ENCODE data around the gene XYLT1. TPM values are rescaled to one million over a fixed set of nuclear protein-coding genes. Genes with fewer than 3 reads are reported as not detected.

XYLT1 gene
- total RNA-seq, 1 donor from 2014 or later: 9.4 TPM

DNA sequence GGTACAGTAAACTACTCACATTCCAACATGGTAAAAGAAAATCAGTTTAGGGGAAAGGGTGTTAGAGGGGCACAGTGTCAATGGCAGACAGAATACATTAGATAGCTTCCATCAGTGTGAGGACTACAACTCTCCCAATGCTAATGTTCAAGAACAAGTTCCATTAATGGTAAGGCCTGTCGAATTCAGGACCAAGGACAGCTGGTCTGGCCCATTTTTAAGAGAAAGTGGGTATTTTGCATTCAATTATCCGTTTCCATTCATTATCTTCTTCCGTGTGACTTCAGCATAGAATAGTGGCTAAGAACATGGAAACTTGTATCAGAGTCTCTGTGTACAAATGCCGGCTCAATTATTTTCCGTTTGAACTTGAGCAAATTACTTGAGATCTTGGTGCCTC lies 98.4 kb downstream of the XYLT1 start:
- no peak overlapping the region for H3K27ac ChIP-seq (ENCODE audit: low read depth, low read length)
- no peaks in the 10 kb centered on the region for H3K36me3 ChIP-seq (ENCODE audit: control insufficient read depth in 3 of 3, insufficient read depth in 3 of 3, low read length in 3 of 3)
- no peaks in the 10 kb centered on the region for H3K9me3 ChIP-seq (ENCODE audit: control insufficient read depth in 3 of 3, low read length in 3 of 3)
- H3K4me3 ChIP-seq (ENCODE audit: low read length in 3 of 3): no peak overlapping the region
- H3K9ac ChIP-seq (ENCODE audit: low read depth in 1 of 3, low read length in 3 of 3): no peak overlapping the region
- no peaks in the 10 kb centered on the region for H3K27me3 ChIP-seq (ENCODE audit: control insufficient read depth in 3 of 3, insufficient read depth in 3 of 3, low read length in 3 of 3)
- H3K4me1 ChIP-seq (ENCODE audit: control insufficient read depth in 3 of 3, insufficient read depth in 3 of 3, low read length in 3 of 3): peaks cover 11 to 36% (median 24%) of the 10 kb centered on the region in 3 donors

DNA sequence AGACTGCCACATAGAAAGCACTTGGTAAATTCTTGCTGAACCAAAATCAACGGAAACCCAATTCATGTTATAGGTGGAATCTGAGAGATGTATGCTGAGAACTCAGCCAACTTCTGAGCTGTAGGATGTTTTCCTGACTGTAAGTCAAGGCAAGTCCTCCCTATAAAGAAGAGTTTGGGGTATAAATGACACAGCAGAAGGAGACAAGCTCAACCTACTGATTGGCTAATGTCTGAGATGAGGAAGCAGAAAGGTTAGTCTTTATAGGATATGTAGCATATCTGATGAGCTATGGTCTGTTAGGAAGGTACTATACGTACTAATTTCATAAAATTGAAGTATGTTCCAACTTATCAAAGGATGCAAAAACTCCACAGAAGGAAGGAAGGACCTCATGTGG lies 99.5 kb downstream of the XYLT1 start:
- no peaks in the 10 kb centered on the region for H3K36me3 ChIP-seq (ENCODE audit: control insufficient read depth in 3 of 3, insufficient read depth in 3 of 3, low read length in 3 of 3)
- H3K9ac ChIP-seq (ENCODE audit: low read depth in 1 of 3, low read length in 3 of 3): no peak overlapping the region
- peaks cover 8 to 35% (median 20%) of the 10 kb centered on the region in 3 donors for H3K4me1 ChIP-seq (ENCODE audit: control insufficient read depth in 3 of 3, insufficient read depth in 3 of 3, low read length in 3 of 3)
- no peaks in the 10 kb centered on the region for H3K27me3 ChIP-seq (ENCODE audit: control insufficient read depth in 3 of 3, insufficient read depth in 3 of 3, low read length in 3 of 3)
- no peaks in the 10 kb centered on the region for H3K9me3 ChIP-seq (ENCODE audit: control insufficient read depth in 3 of 3, low read length in 3 of 3)
- no peak overlapping the region for H3K27ac ChIP-seq (ENCODE audit: low read depth, low read length)
- H3K4me3 ChIP-seq (ENCODE audit: low read length in 3 of 3): no peak overlapping the region

DNA sequence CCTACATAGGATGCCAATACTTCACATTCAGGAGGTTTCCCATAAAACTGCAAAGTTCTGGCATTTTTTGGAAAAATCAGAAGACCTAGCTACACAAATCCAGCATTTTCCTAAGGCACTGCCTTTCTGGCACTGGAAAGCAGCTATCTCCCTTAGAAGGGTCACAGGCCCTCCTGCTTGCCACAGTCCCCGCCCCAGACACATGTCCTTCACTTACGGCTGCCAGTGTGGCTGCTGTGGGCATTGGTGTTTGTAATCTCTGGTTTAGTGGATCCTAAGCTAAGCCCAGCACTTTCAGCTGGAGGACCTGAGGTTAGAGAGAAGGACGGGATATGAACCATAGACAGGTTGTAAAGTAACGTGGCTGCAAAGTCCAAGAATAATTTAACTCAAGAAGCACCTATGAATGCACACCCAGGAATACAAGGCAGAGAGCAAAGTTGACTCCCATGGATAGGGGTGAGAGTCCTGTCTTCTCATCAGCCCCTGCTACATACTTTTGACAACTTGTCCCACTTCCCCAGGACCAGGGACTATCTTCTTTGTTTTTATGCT lies 100.0 kb downstream of the XYLT1 start:
- peak overlapping the region; percentile 48 for H3K27ac ChIP-seq (ENCODE audit: low read depth, low read length)
- no peaks in the 10 kb centered on the region for H3K36me3 ChIP-seq (ENCODE audit: control insufficient read depth in 3 of 3, insufficient read depth in 3 of 3, low read length in 3 of 3)
- no peaks in the 10 kb centered on the region for H3K9me3 ChIP-seq (ENCODE audit: control insufficient read depth in 3 of 3, low read length in 3 of 3)
- no peak overlapping the region for H3K9ac ChIP-seq (ENCODE audit: low read depth in 1 of 3, low read length in 3 of 3)
- H3K4me3 ChIP-seq (ENCODE audit: low read length in 3 of 3): no peak overlapping the region
- H3K4me1 ChIP-seq (ENCODE audit: control insufficient read depth in 3 of 3, insufficient read depth in 3 of 3, low read length in 3 of 3): peaks cover 8 to 30% (median 20%) of the 10 kb centered on the region in 3 donors
- no peaks in the 10 kb centered on the region for H3K27me3 ChIP-seq (ENCODE audit: control insufficient read depth in 3 of 3, insufficient read depth in 3 of 3, low read length in 3 of 3)

GRCh38 chr16:17370223-17370707 lies 100.5 kb downstream of the XYLT1 start:
- peak overlapping the region; percentile 48 for H3K27ac ChIP-seq (ENCODE audit: low read depth, low read length)
- no peaks in the 10 kb centered on the region for H3K36me3 ChIP-seq (ENCODE audit: control insufficient read depth in 3 of 3, insufficient read depth in 3 of 3, low read length in 3 of 3)
- no peak overlapping the region for H3K9ac ChIP-seq (ENCODE audit: low read depth in 1 of 3, low read length in 3 of 3)
- peaks cover 8 to 26% (median 20%) of the 10 kb centered on the region in 3 donors for H3K4me1 ChIP-seq (ENCODE audit: control insufficient read depth in 3 of 3, insufficient read depth in 3 of 3, low read length in 3 of 3)
- no peaks in the 10 kb centered on the region for H3K27me3 ChIP-seq (ENCODE audit: control insufficient read depth in 3 of 3, insufficient read depth in 3 of 3, low read length in 3 of 3)
- no peaks in the 10 kb centered on the region for H3K9me3 ChIP-seq (ENCODE audit: control insufficient read depth in 3 of 3, low read length in 3 of 3)
- H3K4me3 ChIP-seq (ENCODE audit: low read length in 3 of 3): no peak overlapping the region

DNA sequence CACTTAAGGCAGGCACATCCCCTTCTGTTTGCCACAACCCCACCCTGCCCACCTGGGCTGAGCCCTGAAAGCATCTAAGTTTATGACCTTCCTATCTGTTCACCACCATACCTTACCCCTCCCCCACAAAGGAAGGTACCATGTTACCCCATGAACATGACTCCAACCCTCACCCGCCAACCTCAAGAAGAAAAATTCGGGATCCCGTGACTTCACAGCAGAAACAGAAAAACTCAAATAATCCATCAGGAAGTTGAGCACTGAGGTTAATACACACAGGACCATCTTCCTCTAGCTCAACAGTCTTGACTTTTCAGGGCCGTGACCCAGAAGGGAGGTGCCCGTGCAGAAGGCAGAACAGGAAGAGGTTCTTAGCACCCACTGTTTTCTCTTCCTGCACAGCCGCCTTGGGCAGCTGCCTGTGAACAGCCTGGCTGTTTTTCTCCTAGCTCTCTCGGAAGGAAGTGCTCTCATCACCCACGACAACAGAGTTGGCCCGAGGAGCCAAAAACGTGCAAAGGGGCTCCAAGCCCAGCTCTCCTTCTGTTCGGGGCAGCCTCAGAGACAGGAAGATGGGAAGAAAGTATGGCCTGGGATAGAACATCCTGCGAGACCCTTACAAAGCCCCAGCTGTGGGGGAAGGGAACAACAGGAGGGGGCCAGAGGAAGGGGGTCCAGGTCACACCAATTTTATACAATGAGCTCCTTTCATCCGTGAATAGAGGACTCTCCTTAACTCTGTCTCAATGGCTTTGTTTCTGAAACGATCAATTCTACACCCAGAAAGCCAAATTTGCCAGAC lies 101.1 kb downstream of the XYLT1 start:
- Histone ChIP-seq H3K36me3 (ENCODE audit: control insufficient read depth in 3 of 3, insufficient read depth in 3 of 3, low read length in 3 of 3) (no peaks in the 10 kb centered on the region), H3K9ac (ENCODE audit: low read depth in 1 of 3, low read length in 3 of 3) (no peak overlapping the region), H3K27ac (ENCODE audit: low read depth, low read length) (peak overlapping the region; percentile 48), H3K9me3 (ENCODE audit: control insufficient read depth in 3 of 3, low read length in 3 of 3) (no peaks in the 10 kb centered on the region), H3K4me3 (ENCODE audit: low read length in 3 of 3) (no peak overlapping the region), H3K4me1 (ENCODE audit: control insufficient read depth in 3 of 3, insufficient read depth in 3 of 3, low read length in 3 of 3) (peaks cover 8 to 28% (median 27%) of the 10 kb centered on the region in 3 donors), H3K27me3 (ENCODE audit: control insufficient read depth in 3 of 3, insufficient read depth in 3 of 3, low read length in 3 of 3) (no peaks in the 10 kb centered on the region)

DNA sequence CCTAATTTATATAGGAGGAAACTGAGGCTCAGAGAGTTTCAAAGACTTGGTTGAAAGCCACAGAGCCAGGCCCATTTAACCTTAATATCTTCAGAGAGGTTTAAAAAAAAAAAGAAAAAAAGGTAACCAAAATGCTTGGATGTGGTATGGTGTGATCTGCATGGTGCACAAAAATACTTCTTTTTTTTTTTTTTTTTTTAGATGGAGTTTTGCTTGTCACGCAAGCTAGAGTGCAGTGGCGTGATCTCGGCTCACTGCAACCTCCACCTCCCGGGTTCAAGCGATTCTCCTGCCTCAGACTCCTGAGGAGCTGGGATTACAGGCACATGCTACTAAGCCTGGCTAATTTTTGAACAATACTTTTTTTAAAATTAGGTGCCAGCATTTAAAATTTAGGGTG lies 101.8 kb downstream of the XYLT1 start:
- H3K27me3 ChIP-seq (ENCODE audit: control insufficient read depth in 3 of 3, insufficient read depth in 3 of 3, low read length in 3 of 3): no peaks in the 10 kb centered on the region
- peak overlapping the region; percentile 7 for H3K27ac ChIP-seq (ENCODE audit: low read depth, low read length)
- H3K36me3 ChIP-seq (ENCODE audit: control insufficient read depth in 3 of 3, insufficient read depth in 3 of 3, low read length in 3 of 3): no peaks in the 10 kb centered on the region
- H3K4me1 ChIP-seq (ENCODE audit: control insufficient read depth in 3 of 3, insufficient read depth in 3 of 3, low read length in 3 of 3): peaks cover 8 to 31% (median 30%) of the 10 kb centered on the region in 3 donors
- no peak overlapping the region for H3K9ac ChIP-seq (ENCODE audit: low read depth in 1 of 3, low read length in 3 of 3)
- H3K4me3 ChIP-seq (ENCODE audit: low read length in 3 of 3): no peak overlapping the region
- no peaks in the 10 kb centered on the region for H3K9me3 ChIP-seq (ENCODE audit: control insufficient read depth in 3 of 3, low read length in 3 of 3)

GRCh38 chr16:17368446-17368845 lies 102.3 kb downstream of the XYLT1 start:
- Histone ChIP-seq H3K4me3 (ENCODE audit: low read length in 3 of 3) (no peak overlapping the region), H3K36me3 (ENCODE audit: control insufficient read depth in 3 of 3, insufficient read depth in 3 of 3, low read length in 3 of 3) (no peaks in the 10 kb centered on the region), H3K9me3 (ENCODE audit: control insufficient read depth in 3 of 3, low read length in 3 of 3) (no peaks in the 10 kb centered on the region), H3K27me3 (ENCODE audit: control insufficient read depth in 3 of 3, insufficient read depth in 3 of 3, low read length in 3 of 3) (no peaks in the 10 kb centered on the region), H3K9ac (ENCODE audit: low read depth in 1 of 3, low read length in 3 of 3) (no peak overlapping the region), H3K27ac (ENCODE audit: low read depth, low read length) (no peak overlapping the region), H3K4me1 (ENCODE audit: control insufficient read depth in 3 of 3, insufficient read depth in 3 of 3, low read length in 3 of 3) (peaks cover 8 to 31% (median 30%) of the 10 kb centered on the region in 3 donors)

DNA sequence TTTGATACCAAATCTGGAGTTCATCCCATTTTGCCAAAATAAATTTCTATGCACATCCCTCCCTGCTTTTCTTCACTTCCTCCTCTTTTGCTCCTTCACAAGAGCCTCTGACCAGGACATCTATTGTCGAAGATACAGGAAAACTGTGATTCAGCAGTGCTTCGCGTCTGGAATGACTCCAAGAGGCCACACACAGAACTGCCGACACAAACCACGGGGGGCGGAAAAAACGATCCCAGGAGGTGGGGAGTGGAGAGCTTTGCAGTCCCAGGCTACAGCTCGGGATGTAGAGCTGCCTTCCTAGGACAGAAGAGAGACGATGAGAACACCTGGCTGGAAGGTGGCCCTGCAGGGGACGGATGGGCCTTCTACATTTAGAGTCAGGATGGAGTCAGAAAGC lies 102.8 kb downstream of the XYLT1 start:
- H3K27ac ChIP-seq (ENCODE audit: low read depth, low read length): no peak overlapping the region
- H3K27me3 ChIP-seq (ENCODE audit: control insufficient read depth in 3 of 3, insufficient read depth in 3 of 3, low read length in 3 of 3): no peaks in the 10 kb centered on the region
- H3K4me3 ChIP-seq (ENCODE audit: low read length in 3 of 3): no peak overlapping the region
- no peaks in the 10 kb centered on the region for H3K9me3 ChIP-seq (ENCODE audit: control insufficient read depth in 3 of 3, low read length in 3 of 3)
- no peak overlapping the region for H3K9ac ChIP-seq (ENCODE audit: low read depth in 1 of 3, low read length in 3 of 3)
- peaks cover 8 to 31% (median 30%) of the 10 kb centered on the region in 3 donors for H3K4me1 ChIP-seq (ENCODE audit: control insufficient read depth in 3 of 3, insufficient read depth in 3 of 3, low read length in 3 of 3)
- H3K36me3 ChIP-seq (ENCODE audit: control insufficient read depth in 3 of 3, insufficient read depth in 3 of 3, low read length in 3 of 3): no peaks in the 10 kb centered on the region

GRCh38 chr16:17367036-17367435 lies 103.7 kb downstream of the XYLT1 start:
- no peak overlapping the region for H3K27ac ChIP-seq (ENCODE audit: low read depth, low read length)
- H3K9ac ChIP-seq (ENCODE audit: low read depth in 1 of 3, low read length in 3 of 3): no peak overlapping the region
- H3K4me1 ChIP-seq (ENCODE audit: control insufficient read depth in 3 of 3, insufficient read depth in 3 of 3, low read length in 3 of 3): peaks cover 8 to 31% (median 30%) of the 10 kb centered on the region in 3 donors
- H3K9me3 ChIP-seq (ENCODE audit: control insufficient read depth in 3 of 3, low read length in 3 of 3): no peaks in the 10 kb centered on the region
- no peaks in the 10 kb centered on the region for H3K27me3 ChIP-seq (ENCODE audit: control insufficient read depth in 3 of 3, insufficient read depth in 3 of 3, low read length in 3 of 3)
- H3K36me3 ChIP-seq (ENCODE audit: control insufficient read depth in 3 of 3, insufficient read depth in 3 of 3, low read length in 3 of 3): no peaks in the 10 kb centered on the region
- no peak overlapping the region for H3K4me3 ChIP-seq (ENCODE audit: low read length in 3 of 3)

DNA sequence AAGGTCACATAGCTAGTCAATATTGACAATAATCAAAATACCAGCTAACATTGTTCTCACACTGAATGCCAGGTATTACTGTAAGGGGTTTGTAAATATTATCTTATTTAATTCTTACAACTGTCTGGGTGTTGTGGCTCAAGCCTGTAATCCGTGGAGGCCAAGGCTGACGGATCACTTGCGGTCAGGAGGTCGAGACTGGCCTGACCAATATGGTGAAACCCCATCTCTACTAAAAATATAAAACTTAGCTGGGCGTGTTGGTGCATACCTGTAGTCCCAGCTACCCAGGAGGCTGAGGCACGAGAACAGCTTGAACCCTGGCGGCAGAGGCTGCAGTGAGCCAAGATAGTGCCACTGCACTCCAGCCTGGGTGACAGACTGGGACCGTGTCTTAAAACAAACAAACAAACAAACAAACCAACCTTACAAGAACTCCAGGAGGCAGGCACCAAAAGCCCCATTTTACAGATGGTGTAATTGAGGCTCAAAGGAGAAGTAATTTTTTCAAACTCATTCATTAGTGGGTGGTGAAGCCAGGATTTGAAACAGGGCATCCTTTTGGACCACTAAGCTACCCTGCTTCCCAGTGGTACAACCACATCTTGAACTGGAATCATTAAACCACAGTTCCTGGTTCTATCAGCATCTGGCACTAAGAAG lies 104.3 kb downstream of the XYLT1 start:
- Histone ChIP-seq H3K36me3 (ENCODE audit: control insufficient read depth in 3 of 3, insufficient read depth in 3 of 3, low read length in 3 of 3) (no peaks in the 10 kb centered on the region), H3K27ac (ENCODE audit: low read depth, low read length) (no peak overlapping the region), H3K9me3 (ENCODE audit: control insufficient read depth in 3 of 3, low read length in 3 of 3) (no peaks in the 10 kb centered on the region), H3K4me1 (ENCODE audit: control insufficient read depth in 3 of 3, insufficient read depth in 3 of 3, low read length in 3 of 3) (peaks cover 8 to 31% (median 30%) of the 10 kb centered on the region in 3 donors), H3K9ac (ENCODE audit: low read depth in 1 of 3, low read length in 3 of 3) (no peak overlapping the region), H3K4me3 (ENCODE audit: low read length in 3 of 3) (no peak overlapping the region), H3K27me3 (ENCODE audit: control insufficient read depth in 3 of 3, insufficient read depth in 3 of 3, low read length in 3 of 3) (no peaks in the 10 kb centered on the region)
